GM10266 (cell line): ENCODE data around the gene GALNT17.

ENCODE experiments used
- DNase-seq: peaks from one replicate; pipeline ENCODE4 v3.0.0; 2012; ENCODE audit errors: extremely low spot score
- TF ChIP-seq, protein P1 (sequence below): IDR thresholded peaks from 2 replicates; pipeline ENCODE4 v1.5.1; 2012; ENCODE audit warnings: mild to moderate bottlenecking, low read depth; ENCODE audit not compliant: control insufficient read depth, insufficient read depth; ENCODE audit errors: missing control alignments

The GALNT17 gene

DNA sequence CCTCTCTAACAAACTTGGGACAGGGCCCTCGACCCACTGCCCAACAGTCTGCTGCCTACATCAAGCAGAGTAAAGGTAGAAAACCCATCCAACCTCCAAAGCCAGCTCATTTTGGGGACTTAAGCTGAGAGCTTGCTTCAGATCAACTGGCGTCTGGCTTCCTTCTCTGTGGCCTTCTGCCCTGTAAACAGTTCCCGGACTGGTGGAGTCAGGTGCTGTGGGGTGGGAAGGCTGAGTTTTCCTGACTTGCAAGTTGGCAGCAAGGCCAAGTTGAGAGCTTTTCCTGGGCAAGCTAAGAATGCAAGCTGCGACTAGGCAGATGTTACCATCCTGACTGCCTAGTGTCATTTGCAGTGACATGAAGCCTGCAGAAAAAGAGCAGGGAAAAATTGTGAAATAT, 3.7 kb downstream of the GALNT17 start:
- TF ChIP-seq, protein P1, sequence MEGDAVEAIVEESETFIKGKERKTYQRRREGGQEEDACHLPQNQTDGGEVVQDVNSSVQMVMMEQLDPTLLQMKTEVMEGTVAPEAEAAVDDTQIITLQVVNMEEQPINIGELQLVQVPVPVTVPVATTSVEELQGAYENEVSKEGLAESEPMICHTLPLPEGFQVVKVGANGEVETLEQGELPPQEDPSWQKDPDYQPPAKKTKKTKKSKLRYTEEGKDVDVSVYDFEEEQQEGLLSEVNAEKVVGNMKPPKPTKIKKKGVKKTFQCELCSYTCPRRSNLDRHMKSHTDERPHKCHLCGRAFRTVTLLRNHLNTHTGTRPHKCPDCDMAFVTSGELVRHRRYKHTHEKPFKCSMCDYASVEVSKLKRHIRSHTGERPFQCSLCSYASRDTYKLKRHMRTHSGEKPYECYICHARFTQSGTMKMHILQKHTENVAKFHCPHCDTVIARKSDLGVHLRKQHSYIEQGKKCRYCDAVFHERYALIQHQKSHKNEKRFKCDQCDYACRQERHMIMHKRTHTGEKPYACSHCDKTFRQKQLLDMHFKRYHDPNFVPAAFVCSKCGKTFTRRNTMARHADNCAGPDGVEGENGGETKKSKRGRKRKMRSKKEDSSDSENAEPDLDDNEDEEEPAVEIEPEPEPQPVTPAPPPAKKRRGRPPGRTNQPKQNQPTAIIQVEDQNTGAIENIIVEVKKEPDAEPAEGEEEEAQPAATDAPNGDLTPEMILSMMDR, result no peak
- no peak for DNase-seq

DNA sequence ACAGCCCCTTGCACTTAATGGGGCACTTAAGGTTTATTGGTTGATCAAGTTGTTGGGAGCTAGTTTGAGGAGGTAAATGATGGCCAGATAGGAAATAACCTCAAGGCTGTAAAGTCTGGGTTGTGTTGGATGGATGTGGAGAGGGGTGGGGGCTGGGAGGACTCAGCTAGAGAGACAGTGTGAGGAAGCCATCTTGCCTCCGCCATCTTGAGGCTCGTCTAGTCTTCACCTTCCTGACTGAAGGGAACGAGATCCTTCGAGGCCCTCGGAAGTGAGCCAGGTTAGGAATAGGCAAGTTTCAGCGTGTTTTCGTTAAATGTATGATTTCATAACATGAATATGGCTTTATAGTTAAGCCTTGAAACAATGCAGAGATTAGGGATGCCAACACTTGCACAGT, 5.5 kb downstream of the GALNT17 start:
- no peak for DNase-seq
- TF ChIP-seq, protein P1, result no peak

DNA sequence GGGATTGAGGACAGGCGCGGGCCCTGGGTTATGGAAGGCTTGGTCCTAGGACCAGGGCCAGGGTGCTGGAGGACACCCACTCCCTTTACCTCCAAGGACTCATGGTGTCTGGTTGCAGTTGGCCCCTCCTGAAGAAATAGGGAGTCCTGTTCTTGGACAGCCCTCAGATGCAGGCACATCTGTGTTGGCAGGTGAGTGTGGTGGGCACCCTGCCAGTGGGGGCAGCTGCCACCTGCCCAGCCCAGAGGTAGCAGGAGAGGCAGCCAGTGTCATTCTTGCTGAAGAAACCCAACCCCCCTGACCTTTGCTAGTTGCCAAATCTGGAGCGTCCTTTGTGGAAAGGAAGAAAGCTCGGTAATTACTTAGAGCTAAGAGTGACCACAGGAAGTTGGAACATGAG, 8.3 kb downstream of the GALNT17 start:
- no peak for DNase-seq
- TF ChIP-seq, protein P1, result no peak

DNA sequence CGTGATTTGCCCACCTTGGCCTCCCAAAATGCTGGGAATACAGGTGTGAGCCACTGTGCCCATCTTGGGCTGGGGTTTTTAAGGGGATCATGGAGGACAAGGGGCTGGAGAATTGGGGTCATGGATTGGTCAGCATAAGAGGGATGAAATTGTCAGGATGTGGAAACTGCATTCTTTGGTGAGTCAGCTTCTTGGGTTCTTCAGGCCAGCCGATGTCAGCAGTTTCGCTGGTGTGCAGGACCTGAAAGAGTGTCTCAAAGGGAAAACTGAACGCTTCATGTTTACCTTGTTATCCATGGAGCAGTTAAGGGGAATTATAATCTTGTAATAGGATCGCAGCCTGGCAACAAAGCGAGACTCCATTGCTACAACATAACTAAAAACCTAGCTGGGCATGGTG, 13.0 kb downstream of the GALNT17 start:
- DNase-seq, result no peak
- TF ChIP-seq, protein P1, result no peak

DNA sequence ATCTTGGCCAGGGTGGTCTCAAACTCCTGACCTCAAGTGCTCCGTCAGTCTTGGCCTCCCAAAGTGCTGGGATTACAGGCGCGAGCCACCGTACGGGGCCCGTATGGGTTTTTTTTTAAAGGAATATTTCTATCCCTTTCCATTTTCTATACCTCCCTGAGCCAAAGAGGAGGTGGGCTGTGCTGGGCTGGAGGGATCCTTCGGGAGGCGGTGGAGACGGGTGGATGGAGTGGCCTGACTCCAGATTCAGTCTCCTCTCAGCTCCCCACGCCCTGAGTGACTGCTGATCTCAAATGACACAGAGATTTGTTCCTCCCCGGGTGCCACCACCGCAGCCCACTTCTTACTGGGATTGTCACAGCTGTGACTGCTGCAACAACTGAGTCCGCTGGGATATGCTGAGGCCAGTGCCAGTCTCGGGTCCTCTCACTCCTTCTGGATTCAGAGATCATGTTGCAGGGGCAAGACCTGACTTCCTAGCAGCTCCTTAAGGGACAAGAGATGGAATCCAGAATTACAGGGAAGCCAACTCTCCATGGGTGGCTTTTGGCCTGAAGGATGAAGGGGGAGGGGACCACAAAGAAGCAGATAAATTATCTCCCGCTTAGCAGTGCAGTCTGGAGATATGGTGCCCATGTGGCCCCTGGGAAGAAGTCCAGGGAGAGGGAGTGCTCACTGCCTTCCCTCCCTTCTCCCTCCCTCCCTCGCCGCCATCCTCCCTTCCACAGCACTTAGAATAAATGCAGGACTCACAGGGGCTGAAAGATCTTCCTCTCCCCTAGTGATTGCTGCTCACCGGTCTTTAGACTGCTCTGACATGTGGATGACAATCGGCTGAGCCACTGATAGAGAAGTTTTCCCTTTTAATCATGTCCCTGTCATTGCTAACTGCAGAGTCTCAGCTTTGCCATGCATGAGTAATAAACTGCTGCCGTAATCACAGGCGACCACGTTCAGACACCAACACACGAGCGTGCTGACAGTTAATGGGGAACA, 14.3 kb downstream of the GALNT17 start:
- TF ChIP-seq, protein P1, result no peak
- no peak for DNase-seq

DNA sequence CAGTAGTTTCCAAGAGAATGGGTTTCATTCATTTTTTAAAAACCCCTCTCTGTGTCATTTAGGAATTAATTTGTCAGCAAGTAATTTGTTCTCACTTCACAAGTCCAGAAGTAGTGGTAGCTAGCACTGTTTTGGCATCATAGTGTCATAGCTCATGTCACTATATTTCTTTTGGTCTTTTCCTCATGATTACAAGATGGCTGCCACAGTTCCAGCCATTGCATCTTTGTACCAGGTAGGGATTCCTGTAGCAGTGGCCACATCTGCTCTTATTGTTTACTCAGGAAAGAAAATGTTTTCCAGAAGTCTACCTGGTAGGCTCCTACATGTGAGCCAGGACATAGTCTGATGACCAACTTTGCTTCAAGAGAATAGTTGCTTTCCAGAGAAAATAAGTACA, 16.2 kb downstream of the GALNT17 start:
- no peak for DNase-seq
- TF ChIP-seq, protein P1, result no peak

DNA sequence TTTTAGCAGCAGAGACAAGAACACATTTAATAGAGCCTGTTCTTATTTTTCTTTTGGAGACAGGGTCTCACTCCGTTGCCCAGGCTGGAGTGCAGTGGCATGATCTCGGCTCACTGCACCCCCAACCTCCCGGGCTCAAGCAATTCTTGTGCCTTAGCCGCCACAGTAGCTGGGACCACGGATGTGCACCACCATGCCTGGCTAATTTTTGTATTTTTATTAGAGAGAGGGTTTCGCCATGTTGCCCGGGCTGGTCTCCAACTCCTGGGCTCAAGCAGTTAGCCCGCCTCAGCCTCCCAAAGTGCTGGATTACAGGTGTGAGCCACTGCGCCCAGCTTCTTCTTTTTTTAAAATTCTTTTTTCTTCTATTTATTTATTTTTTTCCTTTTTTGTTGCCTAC, 23.3 kb downstream of the GALNT17 start:
- no peak for DNase-seq
- TF ChIP-seq, protein P1, result no peak
